Activated CD4-positive, alpha-beta T cell treated with anti-CD3 and anti-CD28 coated beads, Interleukin-2, amount 10 ng/mL, durations not matched to agents 7 days and 5 days (primary cell): ENCODE results near the gene ABI2. TPM values are rescaled to one million over a fixed set of nuclear protein-coding genes. Genes with fewer than 3 reads are reported as not detected.
"Not testable (repeated sequence)": the region's sequence is repeated elsewhere in the genome, so short reads cannot be mapped to it uniquely, and the experiment has no call there.

Experiments
- CTCF ChIA-PET: fragments of 350-600 bp; sonication (Branson Sonifier 250); formaldehyde crosslinking; loops from one replicate; lab custom pipeline; 2021; ENCODE audit warnings: antibody characterized with exemption; lab: Charles Lee
- POLR2A ChIA-PET: fragments of 350-600 bp; sonication (Branson Sonifier 250); formaldehyde crosslinking; loops from one replicate; lab custom pipeline; 2021; ENCODE audit warnings: antibody characterized with exemption; lab: Charles Lee
- DNase-seq: peaks from one replicate; pipeline ENCODE4 v3.0.0-alpha.2; 2020
- H3K27ac Mint-ChIP-seq: one replicate; pipeline ENCODE4 v1.8.0; 2021; ENCODE audit warnings: mild to moderate bottlenecking, moderate library complexity, mixed read lengths
- H3K27me3 Mint-ChIP-seq: one replicate; pipeline ENCODE4 v1.8.0; 2021; ENCODE audit warnings: mixed read lengths
- H3K36me3 Mint-ChIP-seq: one replicate; pipeline ENCODE4 v1.8.0; 2021; ENCODE audit warnings: low read depth, mixed read lengths
- H3K4me1 Mint-ChIP-seq: one replicate; pipeline ENCODE4 v1.8.0; 2021; ENCODE audit warnings: mixed read lengths
- H3K4me3 Mint-ChIP-seq: one replicate; pipeline ENCODE4 v1.8.0; 2021; ENCODE audit warnings: mild to moderate bottlenecking, moderate library complexity, mixed read lengths
- H3K9me3 Mint-ChIP-seq: one replicate; pipeline ENCODE4 v1.8.0; 2021; ENCODE audit warnings: mixed read lengths
- total RNA-seq, 2 experiments: library from RNA; stranded (reverse); gene quantifications; one replicate each; pipeline ENCODE4 v1.2.3, GENCODE V29; 2021

The ABI2 gene
- total RNA-seq: 10 to 100 TPM; 19.1 to 24.2 TPM

- H3K27ac Mint-ChIP-seq: peak within 1 kb of the TSS; percentile 77
- peaks cover 6% of the 10 kb centered on the region for H3K27me3 Mint-ChIP-seq
- no peaks in the 10 kb centered on the region for H3K9me3 Mint-ChIP-seq
- ChIA-PET CTCF (interaction anchor here (0.6 to 1.7 kb wide), 4 partner anchors 10 to 322 kb away, joined by 3 to 4 read pairs (median 4); no protein-coding TSS in a partner anchor), POLR2A (no interaction called here)
- DNase-seq: peak; percentile 50
- H3K4me3 Mint-ChIP-seq: peak within 1 kb of the TSS; percentile 82
- peaks cover 24% of the 10 kb centered on the region for H3K4me1 Mint-ChIP-seq
- H3K36me3 Mint-ChIP-seq: no peaks in the 10 kb centered on the region
Observed at GRCh38 chr2:203327901-203328759, at the start of gene ABI2. Gene ABI2, plus strand, starts transcription at chr2:203328394. Its CDS starts 121 bp downstream, at chr2:203328515.

- peaks cover 2% of the 10 kb centered on the region for H3K4me1 Mint-ChIP-seq
- peaks cover 28% of the 10 kb centered on the region for H3K36me3 Mint-ChIP-seq
- ChIA-PET POLR2A (no interaction called here), CTCF (interaction anchor here (1.6 kb wide), 1 partner anchor 40 kb away, joined by 4 read pairs; no protein-coding TSS in a partner anchor)
- no peaks in the 10 kb centered on the region for H3K27me3 Mint-ChIP-seq
- no peaks in the 10 kb centered on the region for H3K9me3 Mint-ChIP-seq
- no peak overlapping the region for H3K4me3 Mint-ChIP-seq
- no peak for DNase-seq
- no peak overlapping the region for H3K27ac Mint-ChIP-seq
Observed at GRCh38 chr2:203279288-203279687, 48.9 kb upstream of the ABI2 start.

DNA sequence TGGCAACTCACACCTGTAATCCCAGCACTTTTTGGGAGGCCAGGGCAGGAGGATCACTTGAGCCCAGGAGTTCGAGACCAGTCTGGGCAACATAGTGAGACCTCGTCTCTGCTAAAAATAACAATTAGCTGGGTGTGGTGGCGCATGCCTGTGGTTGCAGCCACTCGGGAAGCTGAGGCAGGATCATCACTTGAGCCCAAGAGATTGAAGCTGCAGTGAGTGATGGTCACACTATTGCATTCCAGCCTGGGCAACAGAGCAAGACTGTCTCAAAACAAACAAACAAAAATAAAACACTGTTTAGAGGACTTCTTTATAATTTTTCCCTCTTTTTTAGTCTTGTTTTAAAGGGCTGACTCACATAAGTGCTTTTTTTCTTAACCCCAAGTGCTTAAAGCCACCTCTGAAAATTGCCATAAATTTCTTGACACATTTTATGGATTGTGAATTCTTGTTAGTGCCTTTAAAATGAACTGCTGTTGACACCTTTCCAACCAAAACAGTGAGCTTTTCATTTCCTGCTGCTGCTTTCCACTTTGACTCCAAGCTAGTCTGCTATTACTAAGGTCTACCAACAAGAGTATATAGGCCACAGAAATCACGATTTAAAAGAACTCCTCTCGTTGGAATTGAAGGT lies 47.6 kb upstream of the ABI2 start:
- POLR2A ChIA-PET: interaction anchor here (0.6 kb wide), 1 partner anchor 8 kb away, joined by 3 read pairs; no protein-coding TSS in a partner anchor
- Mint-ChIP-seq H3K9me3 (no peaks in the 10 kb centered on the region), H3K27ac (no peak overlapping the region), H3K4me1 (peaks cover 2% of the 10 kb centered on the region), H3K4me3 (no peak overlapping the region), H3K27me3 (no peaks in the 10 kb centered on the region), H3K36me3 (peaks cover 34% of the 10 kb centered on the region)
- no peak for DNase-seq
- CTCF ChIA-PET: no interaction called here

DNA sequence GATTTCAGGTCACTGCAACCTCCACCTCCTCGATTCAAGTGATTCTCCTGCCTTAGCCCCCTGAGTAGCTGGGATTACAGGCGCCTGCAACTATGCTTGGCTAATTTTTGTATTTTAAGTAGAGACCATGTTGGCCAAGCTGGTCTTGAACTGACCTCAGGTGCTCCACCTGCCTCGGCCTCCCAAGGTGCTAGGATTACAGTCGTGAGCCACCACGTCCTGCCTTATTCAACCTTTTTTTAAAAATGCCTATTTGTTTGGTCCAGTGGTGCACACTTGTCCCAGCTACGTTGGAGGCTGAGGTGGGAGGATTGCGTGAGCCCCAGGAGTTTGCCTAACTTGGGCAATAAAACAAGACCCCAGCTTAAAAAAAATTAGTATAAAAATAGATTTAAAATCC lies 46.1 kb upstream of the ABI2 start:
- Mint-ChIP-seq H3K4me1 (peaks cover 3% of the 10 kb centered on the region), H3K27ac (no peak overlapping the region), H3K4me3 (no peak overlapping the region), H3K27me3 (no peaks in the 10 kb centered on the region), H3K9me3 (no peaks in the 10 kb centered on the region), H3K36me3 (peaks cover 36% of the 10 kb centered on the region)
- ChIA-PET CTCF (interaction anchor here (0.9 kb wide), 1 partner anchor 451 kb away, joined by 3 read pairs; no protein-coding TSS in a partner anchor), POLR2A (no interaction called here)
- no peak for DNase-seq

GRCh38 chr2:203286532-203286931 lies 41.7 kb upstream of the ABI2 start:
- no peak for DNase-seq
- Mint-ChIP-seq H3K4me1 (peaks cover 8% of the 10 kb centered on the region), H3K4me3 (no peak overlapping the region), H3K36me3 (peaks cover 28% of the 10 kb centered on the region), H3K27me3 (no peaks in the 10 kb centered on the region), H3K27ac (no peak overlapping the region), H3K9me3 (no peaks in the 10 kb centered on the region)
- ChIA-PET POLR2A (no interaction called here), CTCF (interaction anchor here (0.6 kb wide), 1 partner anchor 11 kb away, joined by 3 read pairs; no protein-coding TSS in a partner anchor)

DNA sequence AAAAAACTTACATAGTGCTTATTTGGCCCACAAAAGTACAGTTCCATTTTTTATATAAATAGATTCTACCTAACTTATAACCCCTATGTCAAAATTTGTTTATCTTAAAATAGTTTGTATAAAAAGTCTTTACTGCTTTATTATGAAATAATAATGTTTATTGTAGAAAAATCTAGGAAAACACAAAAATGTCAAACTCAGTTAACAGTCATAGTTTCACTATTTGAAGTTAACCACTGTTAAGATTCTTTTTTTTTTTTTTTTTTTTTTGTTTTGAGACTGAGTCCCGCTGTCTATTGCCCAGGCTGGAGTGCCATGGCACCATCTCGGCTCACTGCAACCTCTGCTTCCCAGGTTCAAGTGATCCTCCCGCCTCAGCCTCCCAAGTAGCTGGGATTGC lies 26.5 kb upstream of the ABI2 start:
- ChIA-PET CTCF (interaction anchor here (0.6 kb wide), 2 partner anchors 100 to 183 kb away, joined by 3 to 5 read pairs; no protein-coding TSS in a partner anchor), POLR2A (no interaction called here)
- Mint-ChIP-seq H3K36me3 (peaks cover 12% of the 10 kb centered on the region), H3K4me3 (no peak overlapping the region), H3K4me1 (no peaks in the 10 kb centered on the region), H3K9me3 (no peaks in the 10 kb centered on the region), H3K27me3 (no peaks in the 10 kb centered on the region), H3K27ac (no peak overlapping the region)
- no peak for DNase-seq

GRCh38 chr2:203302586-203302985 lies 25.6 kb upstream of the ABI2 start:
- DNase-seq, H3K4me1 Mint-ChIP-seq, H3K27ac Mint-ChIP-seq, CTCF ChIA-PET, H3K9me3 Mint-ChIP-seq, H3K27me3 Mint-ChIP-seq, POLR2A ChIA-PET, H3K4me3 Mint-ChIP-seq: not testable (repeated sequence)
- peaks cover 16% of the 10 kb centered on the region for H3K36me3 Mint-ChIP-seq

DNA sequence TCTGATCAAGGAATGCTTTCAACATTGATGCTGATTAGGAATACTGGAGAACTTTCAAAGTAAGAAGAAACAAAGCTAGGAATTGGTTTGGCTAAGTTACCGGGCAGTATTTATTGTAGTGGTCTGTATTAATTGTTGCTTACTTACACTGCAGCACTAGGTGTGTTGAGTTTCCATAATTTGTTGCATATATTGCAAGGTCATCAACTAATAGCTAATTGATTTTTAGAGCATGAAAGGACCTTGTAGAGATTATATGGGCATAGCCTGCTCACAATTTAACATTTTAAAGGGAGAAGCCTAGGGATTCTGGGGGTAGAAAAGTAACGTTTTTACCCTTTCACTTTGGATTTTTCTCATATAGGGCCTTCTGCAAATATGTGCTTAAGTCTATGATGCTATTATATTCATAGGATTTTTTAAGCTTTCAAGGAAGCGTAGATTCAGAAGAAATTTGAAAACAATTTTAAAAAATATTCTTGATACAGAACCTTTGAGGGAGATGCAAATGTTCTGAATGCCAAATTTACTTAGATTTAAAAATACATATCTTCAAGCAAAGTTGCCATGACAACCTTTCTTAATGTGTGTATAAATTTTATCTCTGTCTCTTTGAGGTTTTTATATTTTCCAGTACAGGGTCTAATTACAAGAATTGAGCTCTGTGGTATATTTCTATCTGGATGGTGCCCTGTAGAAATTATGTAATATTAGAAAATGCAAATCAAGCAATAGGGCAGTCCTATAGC lies 17.3 kb upstream of the ABI2 start:
- Mint-ChIP-seq H3K9me3 (peaks cover 7% of the 10 kb centered on the region), H3K36me3 (peaks cover 33% of the 10 kb centered on the region), H3K27me3 (no peaks in the 10 kb centered on the region), H3K27ac (no peak overlapping the region), H3K4me3 (no peak overlapping the region), H3K4me1 (no peaks in the 10 kb centered on the region)
- CTCF ChIA-PET: interaction anchor here (1.3 kb wide), 1 partner anchor 17 kb away, joined by 3 read pairs; the partner anchor contains the start of gene ABI2
- no peak for DNase-seq
- POLR2A ChIA-PET: interaction anchor here (0.6 kb wide), 1 partner anchor 591 kb away, joined by 7 read pairs; no protein-coding TSS in a partner anchor

DNA sequence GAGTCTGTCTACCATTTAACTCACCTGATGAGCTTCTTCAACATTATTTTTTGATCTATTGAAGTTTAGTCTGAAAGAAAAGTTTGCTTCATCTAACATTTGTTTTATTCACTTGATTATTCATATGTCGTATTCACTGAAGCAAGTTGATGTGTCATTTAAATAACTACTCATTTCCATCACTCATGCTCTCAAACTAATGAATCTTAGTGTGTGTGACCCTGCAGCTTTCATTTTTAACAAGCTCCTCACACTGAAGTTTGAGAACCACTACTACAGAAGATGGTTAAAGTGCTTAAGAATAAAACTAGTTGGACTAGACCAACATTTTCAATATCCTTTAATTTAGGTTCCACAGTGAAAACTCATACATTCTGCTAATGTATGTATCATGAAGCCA lies 1.8 kb upstream of the ABI2 start:
- H3K4me3 Mint-ChIP-seq: no peak overlapping the region
- ChIA-PET POLR2A (no interaction called here), CTCF (interaction anchor here (0.6 to 1.1 kb wide), 4 partner anchors 12 to 504 kb away, joined by 3 to 5 read pairs (median 3); no protein-coding TSS in a partner anchor)
- no peaks in the 10 kb centered on the region for H3K9me3 Mint-ChIP-seq
- no peak for DNase-seq
- peaks cover 24% of the 10 kb centered on the region for H3K4me1 Mint-ChIP-seq
- H3K27ac Mint-ChIP-seq: no peak overlapping the region
- no peaks in the 10 kb centered on the region for H3K36me3 Mint-ChIP-seq
- peaks cover 6% of the 10 kb centered on the region for H3K27me3 Mint-ChIP-seq

GRCh38 chr2:203327582-203327900 lies 653 bp upstream of the ABI2 start:
- Mint-ChIP-seq H3K27ac (peak overlapping the region; percentile 77), H3K36me3 (no peaks in the 10 kb centered on the region), H3K27me3 (peaks cover 6% of the 10 kb centered on the region), H3K4me1 (peaks cover 24% of the 10 kb centered on the region), H3K9me3 (no peaks in the 10 kb centered on the region), H3K4me3 (peak overlapping the region; percentile 76)
- CTCF ChIA-PET: interaction anchor here (1.1 to 1.7 kb wide), 3 partner anchors 10 to 17 kb away, joined by 3 to 4 read pairs (median 4); no protein-coding TSS in a partner anchor
- DNase-seq: no peak
- POLR2A ChIA-PET: no interaction called here

DNA sequence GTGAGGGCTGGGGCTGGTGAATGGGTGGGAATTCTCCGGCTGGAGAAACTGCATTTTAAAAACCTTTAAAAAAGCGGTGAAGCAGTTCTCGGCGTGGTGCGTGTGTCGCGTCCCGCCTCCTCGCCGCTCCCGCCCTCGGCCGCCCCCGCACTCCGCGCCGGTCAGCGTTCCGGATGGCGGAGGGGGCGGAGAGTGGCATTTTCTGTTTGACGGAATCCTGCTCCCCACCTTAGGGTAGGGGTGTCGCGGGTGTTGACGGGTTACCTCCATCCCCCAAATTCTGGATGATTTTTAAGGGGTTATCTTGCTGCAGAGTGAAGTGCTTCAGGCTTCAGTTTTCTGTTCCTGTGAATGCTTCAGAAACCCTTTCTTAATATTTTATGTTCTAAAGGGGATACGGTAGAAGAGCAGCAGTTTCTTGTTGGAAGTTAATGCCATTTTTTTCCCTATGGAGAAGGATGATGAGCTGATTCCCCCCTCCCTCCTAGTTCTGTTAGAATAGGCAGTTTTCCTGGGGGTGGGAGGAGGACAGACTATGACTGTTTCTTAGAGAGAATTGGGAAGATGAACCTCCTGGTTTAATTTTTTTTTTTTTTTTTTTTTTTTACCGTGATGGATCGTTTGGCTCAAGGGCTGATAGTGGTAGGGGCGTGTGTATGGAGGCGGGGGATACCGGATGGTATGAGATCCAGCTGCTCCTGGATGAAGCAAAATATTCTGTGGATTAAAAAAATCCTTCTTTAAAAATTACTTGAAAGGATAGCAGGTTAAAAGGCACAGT lies 756 bp downstream of the ABI2 start:
- Mint-ChIP-seq H3K4me3 (peak overlapping the region; percentile 82), H3K36me3 (no peaks in the 10 kb centered on the region), H3K27ac (no peak overlapping the region), H3K9me3 (no peaks in the 10 kb centered on the region), H3K27me3 (peaks cover 6% of the 10 kb centered on the region), H3K4me1 (peaks cover 24% of the 10 kb centered on the region)
- ChIA-PET CTCF (interaction anchor here (0.6 to 1.7 kb wide), 3 partner anchors 9 to 322 kb away, joined by 3 to 4 read pairs (median 4); no protein-coding TSS in a partner anchor), POLR2A (no interaction called here)
- peak; percentile 31 for DNase-seq

GRCh38 chr2:203330434-203330833 lies 2.2 kb downstream of the ABI2 start:
- H3K9me3 Mint-ChIP-seq: no peaks in the 10 kb centered on the region
- CTCF ChIA-PET: no interaction called here
- H3K27me3 Mint-ChIP-seq: peaks cover 6% of the 10 kb centered on the region
- peaks cover 24% of the 10 kb centered on the region for H3K4me1 Mint-ChIP-seq
- no peaks in the 10 kb centered on the region for H3K36me3 Mint-ChIP-seq
- no peak overlapping the region for H3K27ac Mint-ChIP-seq
- POLR2A ChIA-PET: no interaction called here
- H3K4me3 Mint-ChIP-seq: peak overlapping the region; percentile 82
- no peak for DNase-seq
